ENCODE results near the gene CALML6.

GRCh38 chr1:1917304-1917976 is 2.4 kb downstream of the CALML6 start:
- TF ChIP-seq POLR2A (IDR thresholded peaks at IDR 0.05): no peak
- no peak for TF ChIP-seq POLR2AphosphoS5 (IDR thresholded peaks at IDR 0.05; ENCODE audit: insufficient read depth in 1 of 2, low read depth in 1 of 2)

Measured in vagina (tissue), 2 donors.